WTC11 (cell line): Measurements from ENCODE around the gene ISG20. TPM values are rescaled to one million over a fixed set of nuclear protein-coding genes. Genes with fewer than 3 reads are reported as not detected.

ENCODE experiments used
- ATAC-seq: fragments of 200-7000 bp; cut with Tn5 transposase; 2 replicates; pipeline ENCODE4 v1.10.0; 2021; ENCODE audit warnings: mild to moderate bottlenecking, moderate library complexity
- CTCF ChIA-PET: fragments of 300-600 bp; sonication (Branson Sonifier 250); formaldehyde crosslinking; loops from one replicate; lab custom pipeline; 2021; ENCODE audit warnings: antibody characterized with exemption; lab: Charles Lee
- POLR2A ChIA-PET: fragments of 350-600 bp; sonication (Branson Sonifier 250); formaldehyde crosslinking; loops from one replicate; lab custom pipeline; 2021; ENCODE audit warnings: antibody characterized with exemption; lab: Charles Lee
- DNase-seq: peaks from one replicate; pipeline ENCODE4 v3.0.0; 2021; ENCODE audit warnings: low spot score
- H3K27ac Mint-ChIP-seq: 2 replicates; pipeline ENCODE4 v1.8.0; 2021; ENCODE audit warnings: mixed read lengths
- H3K27me3 Mint-ChIP-seq: 2 replicates; pipeline ENCODE4 v1.8.0; 2021; ENCODE audit warnings: low read depth, mild to moderate bottlenecking, moderate library complexity, mixed read lengths
- H3K36me3 Mint-ChIP-seq: 2 replicates; pipeline ENCODE4 v1.8.0; 2021; ENCODE audit warnings: mixed read lengths
- H3K4me1 Mint-ChIP-seq: 2 replicates; pipeline ENCODE4 v1.8.0; 2022; ENCODE audit warnings: mixed read lengths
- H3K4me3 Mint-ChIP-seq: 2 replicates; pipeline ENCODE4 v1.8.0; 2021; ENCODE audit warnings: mild to moderate bottlenecking, moderate library complexity, mixed read lengths
- H3K9me3 Mint-ChIP-seq: 2 replicates; pipeline ENCODE4 v1.8.0; 2021; ENCODE audit warnings: mixed read lengths
- AFF4 ChIP-seq: sonication (generic); formaldehyde crosslinking; IDR thresholded peaks from 2 replicates; pipeline ENCODE4 v1.8.1; 2023; ENCODE audit warnings: mild to moderate bottlenecking, missing genetic modification reagents, borderline replicate concordance
- E2F1 ChIP-seq: sonication (generic); formaldehyde crosslinking; IDR thresholded peaks from 2 replicates; pipeline ENCODE4 v1.8.0; 2022; ENCODE audit warnings: mild to moderate bottlenecking, missing genetic modification reagents
- FOXP1 ChIP-seq: sonication (generic); formaldehyde crosslinking; IDR thresholded peaks from 2 replicates; pipeline ENCODE4 v1.8.0; 2022; ENCODE audit warnings: missing genetic modification reagents, mild to moderate bottlenecking, moderate library complexity, borderline replicate concordance
- GTF2I ChIP-seq: fragments of 250-450 bp; sonication (Bioruptor Pico); conservative IDR thresholded peaks from 2 replicates; pipeline ENCODE4 v1.4.0; 2021; ENCODE audit warnings: mild to moderate bottlenecking
- IRF2 ChIP-seq: sonication (generic); formaldehyde crosslinking; IDR thresholded peaks from 2 replicates; pipeline ENCODE4 v1.8.0; 2022; ENCODE audit warnings: low read depth, missing genetic modification reagents, borderline replicate concordance
- JAZF1 ChIP-seq: fragments of 250-450 bp; sonication (Bioruptor Pico); IDR thresholded peaks from 2 replicates; pipeline ENCODE4 v1.9.0; 2021; ENCODE audit warnings: moderate library complexity, mild to moderate bottlenecking, inconsistent platforms
- KAT7 ChIP-seq: sonication (generic); formaldehyde crosslinking; IDR thresholded peaks from 2 replicates; pipeline ENCODE4 v1.8.1; 2023; ENCODE audit warnings: missing genetic modification reagents, mild to moderate bottlenecking, borderline replicate concordance
- OVOL2 ChIP-seq: fragments of 250-450 bp; sonication (Bioruptor Pico); IDR thresholded peaks from 2 replicates; pipeline ENCODE4 v1.9.0; 2021; ENCODE audit warnings: mild to moderate bottlenecking, borderline replicate concordance
- RELA ChIP-seq: sonication (generic); formaldehyde crosslinking; IDR thresholded peaks from 2 replicates; pipeline ENCODE4 v1.8.1; 2022; ENCODE audit warnings: missing genetic modification reagents, mild to moderate bottlenecking, borderline replicate concordance
- ZNF138 ChIP-seq: sonication (generic); formaldehyde crosslinking; conservative IDR thresholded peaks from 2 replicates; pipeline ENCODE4 v1.8.1; 2022; ENCODE audit warnings: mild to moderate bottlenecking, moderate library complexity, missing genetic modification reagents
- ZNF219 ChIP-seq: sonication (generic); formaldehyde crosslinking; IDR thresholded peaks from 2 replicates; pipeline ENCODE4 v1.8.0; 2023; ENCODE audit warnings: missing genetic modification reagents, mild to moderate bottlenecking, borderline replicate concordance
- ZNF232 ChIP-seq: sonication (generic); formaldehyde crosslinking; IDR thresholded peaks from 2 replicates; pipeline ENCODE4 v1.8.0; 2022; ENCODE audit warnings: mild to moderate bottlenecking, missing genetic modification reagents
- total RNA-seq: library from RNA; stranded (reverse); gene quantifications from 3 replicates; pipeline ENCODE4 v1.2.3, GENCODE V29; 2021
- TF ChIP-seq, protein P1 (sequence below): sonication (generic); formaldehyde crosslinking; IDR thresholded peaks from 2 replicates; pipeline ENCODE4 v1.8.1; 2023; ENCODE audit warnings: mild to moderate bottlenecking, moderate library complexity, missing genetic modification reagents
- TF ChIP-seq, protein P2 (sequence below): sonication (generic); formaldehyde crosslinking; IDR thresholded peaks from 2 replicates; pipeline ENCODE4 v1.8.1; 2023; ENCODE audit warnings: mild to moderate bottlenecking, missing genetic modification reagents, moderate library complexity
- TF ChIP-seq, protein P3 (sequence below): sonication (generic); formaldehyde crosslinking; IDR thresholded peaks from 2 replicates; pipeline ENCODE4 v1.8.0; 2023; ENCODE audit warnings: missing genetic modification reagents, mild to moderate bottlenecking, borderline replicate concordance

ISG20 gene
- total RNA-seq, 1 experiment from 2014 or later: 5.6 TPM

- CTCF ChIA-PET: no interaction called here
- ATAC-seq (no peak), DNase-seq (no peak)
- H3K27me3 Mint-ChIP-seq: no peaks in the 10 kb centered on the region
- no peaks in the 10 kb centered on the region for H3K9me3 Mint-ChIP-seq
- H3K4me3 Mint-ChIP-seq: no peak overlapping the region
- H3K4me1 Mint-ChIP-seq: peaks cover under 1% of the 10 kb centered on the region; the same call in 1 of the 2 replicates
- TF ChIP-seq ZNF232 (no peak), KAT7 (CRISPR knock-in tag) (no peak), ZNF219 (CRISPR knock-in tag) (no peak), RELA (CRISPR knock-in tag) (no peak), OVOL2 (CRISPR knock-in tag) (no peak), IRF2 (no peak), AFF4 (CRISPR knock-in tag) (no peak), JAZF1 (CRISPR knock-in tag) (no peak)
- TF ChIP-seq, protein P1, sequence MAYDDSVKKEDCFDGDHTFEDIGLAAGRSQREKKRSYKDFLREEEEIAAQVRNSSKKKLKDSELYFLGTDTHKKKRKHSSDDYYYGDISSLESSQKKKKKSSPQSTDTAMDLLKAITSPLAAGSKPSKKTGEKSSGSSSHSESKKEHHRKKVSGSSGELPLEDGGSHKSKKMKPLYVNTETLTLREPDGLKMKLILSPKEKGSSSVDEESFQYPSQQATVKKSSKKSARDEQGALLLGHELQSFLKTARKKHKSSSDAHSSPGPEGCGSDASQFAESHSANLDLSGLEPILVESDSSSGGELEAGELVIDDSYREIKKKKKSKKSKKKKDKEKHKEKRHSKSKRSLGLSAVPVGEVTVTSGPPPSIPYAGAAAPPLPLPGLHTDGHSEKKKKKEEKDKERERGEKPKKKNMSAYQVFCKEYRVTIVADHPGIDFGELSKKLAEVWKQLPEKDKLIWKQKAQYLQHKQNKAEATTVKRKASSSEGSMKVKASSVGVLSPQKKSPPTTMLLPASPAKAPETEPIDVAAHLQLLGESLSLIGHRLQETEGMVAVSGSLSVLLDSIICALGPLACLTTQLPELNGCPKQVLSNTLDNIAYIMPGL (CRISPR knock-in tag): no peak
- TF ChIP-seq, protein P2, sequence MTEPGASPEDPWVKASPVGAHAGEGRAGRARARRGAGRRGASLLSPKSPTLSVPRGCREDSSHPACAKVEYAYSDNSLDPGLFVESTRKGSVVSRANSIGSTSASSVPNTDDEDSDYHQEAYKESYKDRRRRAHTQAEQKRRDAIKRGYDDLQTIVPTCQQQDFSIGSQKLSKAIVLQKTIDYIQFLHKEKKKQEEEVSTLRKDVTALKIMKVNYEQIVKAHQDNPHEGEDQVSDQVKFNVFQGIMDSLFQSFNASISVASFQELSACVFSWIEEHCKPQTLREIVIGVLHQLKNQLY: no peak
- TF ChIP-seq, all 79 proteins: peak for 0
- POLR2A ChIA-PET: no interaction called here
- H3K27ac Mint-ChIP-seq: no peak overlapping the region
- no peaks in the 10 kb centered on the region for H3K36me3 Mint-ChIP-seq
Measured at GRCh38 chr15:88646088-88646405, 7.2 kb downstream of the ISG20 start.

DNA sequence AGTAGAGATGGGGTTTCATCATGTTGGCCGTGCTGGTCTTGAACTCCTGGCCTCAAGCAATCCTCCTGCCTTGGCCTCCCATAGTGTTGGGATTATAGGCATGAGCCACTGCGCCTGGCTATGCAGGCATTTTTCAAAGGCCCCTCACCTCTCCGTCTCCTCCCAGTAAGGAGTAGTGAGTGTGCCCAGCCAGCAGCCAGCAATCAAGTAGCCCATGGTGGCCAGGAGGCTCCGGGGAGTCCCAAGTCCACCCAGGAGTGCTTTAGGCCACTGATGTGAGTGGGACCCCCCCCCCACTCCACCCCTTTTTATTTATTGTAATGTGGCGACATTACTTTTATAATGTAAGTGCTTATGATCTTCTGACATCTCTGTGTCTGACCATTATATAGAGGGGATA lies 8.1 kb downstream of the ISG20 start:
- ChIA-PET CTCF (interaction anchor here (1.0 to 1.6 kb wide), 2 partner anchors 9 to 11 kb away, joined by 5 to 7 read pairs; partner anchors contain the start of gene ISG20), POLR2A (interaction anchor here (1.0 kb wide), 1 partner anchor 10 kb away, joined by 3 read pairs; no protein-coding TSS in a partner anchor)
- Mint-ChIP-seq H3K4me1 (peaks cover 9% of the 10 kb centered on the region), H3K36me3 (no peaks in the 10 kb centered on the region), H3K27ac (no peak overlapping the region), H3K9me3 (no peaks in the 10 kb centered on the region), H3K4me3 (no peak overlapping the region), H3K27me3 (no peaks in the 10 kb centered on the region)
- no peak for ATAC-seq
- TF ChIP-seq FOXP1: no peak
- TF ChIP-seq, protein P3, sequence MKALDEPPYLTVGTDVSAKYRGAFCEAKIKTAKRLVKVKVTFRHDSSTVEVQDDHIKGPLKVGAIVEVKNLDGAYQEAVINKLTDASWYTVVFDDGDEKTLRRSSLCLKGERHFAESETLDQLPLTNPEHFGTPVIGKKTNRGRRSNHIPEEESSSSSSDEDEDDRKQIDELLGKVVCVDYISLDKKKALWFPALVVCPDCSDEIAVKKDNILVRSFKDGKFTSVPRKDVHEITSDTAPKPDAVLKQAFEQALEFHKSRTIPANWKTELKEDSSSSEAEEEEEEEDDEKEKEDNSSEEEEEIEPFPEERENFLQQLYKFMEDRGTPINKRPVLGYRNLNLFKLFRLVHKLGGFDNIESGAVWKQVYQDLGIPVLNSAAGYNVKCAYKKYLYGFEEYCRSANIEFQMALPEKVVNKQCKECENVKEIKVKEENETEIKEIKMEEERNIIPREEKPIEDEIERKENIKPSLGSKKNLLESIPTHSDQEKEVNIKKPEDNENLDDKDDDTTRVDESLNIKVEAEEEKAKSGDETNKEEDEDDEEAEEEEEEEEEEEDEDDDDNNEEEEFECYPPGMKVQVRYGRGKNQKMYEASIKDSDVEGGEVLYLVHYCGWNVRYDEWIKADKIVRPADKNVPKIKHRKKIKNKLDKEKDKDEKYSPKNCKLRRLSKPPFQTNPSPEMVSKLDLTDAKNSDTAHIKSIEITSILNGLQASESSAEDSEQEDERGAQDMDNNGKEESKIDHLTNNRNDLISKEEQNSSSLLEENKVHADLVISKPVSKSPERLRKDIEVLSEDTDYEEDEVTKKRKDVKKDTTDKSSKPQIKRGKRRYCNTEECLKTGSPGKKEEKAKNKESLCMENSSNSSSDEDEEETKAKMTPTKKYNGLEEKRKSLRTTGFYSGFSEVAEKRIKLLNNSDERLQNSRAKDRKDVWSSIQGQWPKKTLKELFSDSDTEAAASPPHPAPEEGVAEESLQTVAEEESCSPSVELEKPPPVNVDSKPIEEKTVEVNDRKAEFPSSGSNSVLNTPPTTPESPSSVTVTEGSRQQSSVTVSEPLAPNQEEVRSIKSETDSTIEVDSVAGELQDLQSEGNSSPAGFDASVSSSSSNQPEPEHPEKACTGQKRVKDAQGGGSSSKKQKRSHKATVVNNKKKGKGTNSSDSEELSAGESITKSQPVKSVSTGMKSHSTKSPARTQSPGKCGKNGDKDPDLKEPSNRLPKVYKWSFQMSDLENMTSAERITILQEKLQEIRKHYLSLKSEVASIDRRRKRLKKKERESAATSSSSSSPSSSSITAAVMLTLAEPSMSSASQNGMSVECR (CRISPR knock-in tag): no peak
- TF ChIP-seq E2F1: no peak
- TF ChIP-seq ZNF138: no peak
- no peak for TF ChIP-seq GTF2I (CRISPR knock-in tag)
- no peak for DNase-seq
